Renal cortex interstitium (tissue), 15 donors: ENCODE data around the gene AGL. TPM values are rescaled to one million over a fixed set of nuclear protein-coding genes. Genes with fewer than 3 reads are reported as not detected.
"Not testable (repeated sequence)": the region's sequence is repeated elsewhere in the genome, so short reads cannot be mapped to it uniquely, and the experiment has no call there.

Experiments used
- DNase-seq, 11 donors: peaks; one replicate each; pipeline ENCODE4 v3.0.0-alpha.2; 2013; ENCODE audit warnings: low read depth in 9 of 11, low spot score in 4 of 11; ENCODE audit errors: extremely low read depth in 1 of 11
- long read RNA-seq, 16 experiments: transcript quantifications; one replicate each; lab custom pipeline, GENCODE V29; 2026
- polyA plus RNA-seq, 3 donors: library from polyadenylated mRNA; unstranded; fragments of 120-200 nt; gene quantifications; one replicate each; pipeline ENCODE4 v1.2.1, GENCODE V29; 2013; ENCODE audit not compliant: insufficient read length in 3 of 3

Gene AGL
- polyA plus RNA-seq, result 10 to 100 TPM; 26.3 to 32.2 (median 30.3) TPM
- long read RNA-seq, donor 1, result 0 reads
- long read RNA-seq, donor 2, full-length matches to known transcripts, result 1 of 1 reads
- long read RNA-seq, donor 2, partial matches to known transcripts, result 0 of 1 reads
- long read RNA-seq, donor 2, other reads (novel, unspliced or antisense), result 0 of 1 reads
- long read RNA-seq, donor 3, full-length matches to known transcripts, result 2 of 9 reads
- long read RNA-seq, donor 3, partial matches to known transcripts, result 7 of 9 reads
- long read RNA-seq, donor 3, other reads (novel, unspliced or antisense), result 0 of 9 reads
- long read RNA-seq, donor 4, result 0 reads
- long read RNA-seq, donor 5, result 0 reads
- long read RNA-seq, donor 6, full-length matches to known transcripts, result 1 of 1 reads
- long read RNA-seq, donor 6, partial matches to known transcripts, result 0 of 1 reads
- long read RNA-seq, donor 6, other reads (novel, unspliced or antisense), result 0 of 1 reads
- long read RNA-seq, donor 7, partial matches to known transcripts, result 8 of 8 reads
- long read RNA-seq, donor 7, other reads (novel, unspliced or antisense), result 0 of 8 reads
- long read RNA-seq, donor 8, full-length matches to known transcripts, result 1 of 6 reads
- long read RNA-seq, donor 8, partial matches to known transcripts, result 5 of 6 reads
- long read RNA-seq, donor 8, other reads (novel, unspliced or antisense), result 0 of 6 reads
- long read RNA-seq, donor 9, full-length matches to known transcripts, result 2 of 2 reads
- long read RNA-seq, donor 9, partial matches to known transcripts, result 0 of 2 reads
- long read RNA-seq, donor 9, other reads (novel, unspliced or antisense), result 0 of 2 reads
- long read RNA-seq, donor 10, full-length matches to known transcripts, result 2 of 2 reads
- long read RNA-seq, donor 10, partial matches to known transcripts, result 0 of 2 reads
- long read RNA-seq, donor 10, other reads (novel, unspliced or antisense), result 0 of 2 reads
- long read RNA-seq, donor 11, full-length matches to known transcripts, result 1 of 12 reads
- long read RNA-seq, donor 11, partial matches to known transcripts, result 11 of 12 reads
- long read RNA-seq, donor 11, other reads (novel, unspliced or antisense), result 0 of 12 reads
- long read RNA-seq, donor 12, result 0 reads
- long read RNA-seq, donor 13, full-length matches to known transcripts, result 1 of 1 reads
- long read RNA-seq, donor 13, partial matches to known transcripts, result 0 of 1 reads
- long read RNA-seq, donor 13, other reads (novel, unspliced or antisense), result 0 of 1 reads
- long read RNA-seq, donor 14, result 0 reads
- long read RNA-seq, donor 15, result 0 reads
- long read RNA-seq, donor 16, full-length matches to known transcripts, result 2 of 23 reads
- long read RNA-seq, donor 16, partial matches to known transcripts, result 21 of 23 reads
- long read RNA-seq, donor 16, other reads (novel, unspliced or antisense), result 0 of 23 reads

- peak; percentile 40 to 83 (median 73) for DNase-seq
These were observed at the start of gene AGL for GRCh38 chr1:99849744-99850458. Gene AGL (plus strand): TSS chr1:99850361. CDS start chr1:99851043, 682 bp downstream.

- DNase-seq, result no peak
These were observed 48.6 kb upstream of the AGL start for GRCh38 chr1:99801584-99801983.

GRCh38 chr1:99806882-99807281 is 43.3 kb upstream of the AGL start:
- no peak for DNase-seq

- peak; percentile 63 to 88 (median 78) for DNase-seq
These were observed 41.6 kb upstream of the AGL start for GRCh38 chr1:99808391-99809115.

GRCh38 chr1:99811075-99811474 is 39.1 kb upstream of the AGL start:
- no peak for DNase-seq

- no peak for DNase-seq
These were observed 38.4 kb upstream of the AGL start for GRCh38 chr1:99811747-99812146.

- no peak for DNase-seq
These were observed 35.7 kb upstream of the AGL start for GRCh38 chr1:99814373-99814900.

- DNase-seq, result no peak
These were observed 33.5 kb upstream of the AGL start for GRCh38 chr1:99816656-99817055.

GRCh38 chr1:99818063-99818699 is 32.0 kb upstream of the AGL start:
- DNase-seq, result no peak

- no peak for DNase-seq
These were observed 29.6 kb upstream of the AGL start for GRCh38 chr1:99820546-99820945.

GRCh38 chr1:99825098-99825497 is 25.1 kb upstream of the AGL start:
- no peak for DNase-seq

GRCh38 chr1:99825702-99826101 is 24.5 kb upstream of the AGL start:
- DNase-seq, result no peak

GRCh38 chr1:99827970-99828369 is 22.2 kb upstream of the AGL start:
- no peak for DNase-seq

- DNase-seq, result no peak
These were observed 20.9 kb upstream of the AGL start for GRCh38 chr1:99829269-99829668.

- DNase-seq, result not testable (repeated sequence)
These were observed 16.2 kb upstream of the AGL start for GRCh38 chr1:99833911-99834310.

- not testable (repeated sequence) for DNase-seq
These were observed 13.7 kb upstream of the AGL start for GRCh38 chr1:99836171-99837103.
